Lung (tissue), 12 donors: ENCODE measurements around the gene RGP1. TPM values are rescaled to one million over a fixed set of nuclear protein-coding genes. Genes with fewer than 3 reads are reported as not detected.

Experiments
- ATAC-seq: fragments of 200-7000 bp; cut with Tn5 transposase; one replicate; pipeline ENCODE4 v1.9.1; 2020; ENCODE audit warnings: moderate number of reproducible peaks; ENCODE audit not compliant: insufficient read depth, low FRiP score
- DNase-seq, 3 donors: peaks; one replicate each; pipeline ENCODE4 v3.0.0-alpha.2; 2013 to 2017
- H3K27ac ChIP-seq, 2 donors: one replicate each; pipeline ENCODE4 v1.5.1; 2013; ENCODE audit warnings: mild to moderate bottlenecking in 2 of 2, moderate library complexity in 2 of 2, control low read depth in 1 of 2, inconsistent platforms in 1 of 2, low read depth in 1 of 2, low read length in 1 of 2
- H3K27me3 ChIP-seq, 3 donors: one replicate each; pipeline ENCODE4 v1.5.1; 2013; ENCODE audit warnings: low read length in 2 of 3; ENCODE audit not compliant: control insufficient read depth in 3 of 3, insufficient read depth in 3 of 3
- H3K36me3 ChIP-seq, 4 donors: one replicate each; pipeline ENCODE4 v1.5.1; 2013; ENCODE audit warnings: low read length in 4 of 4, mild to moderate bottlenecking in 1 of 4, moderate library complexity in 1 of 4; ENCODE audit not compliant: control insufficient read depth in 4 of 4, insufficient read depth in 4 of 4
- H3K4me1 ChIP-seq, 5 donors: one replicate each; pipeline ENCODE4 v1.5.1; 2013; ENCODE audit warnings: low read length in 5 of 5, mild to moderate bottlenecking in 2 of 5, moderate library complexity in 1 of 5; ENCODE audit not compliant: control insufficient read depth in 5 of 5, insufficient read depth in 5 of 5
- H3K4me3 ChIP-seq: one replicate; pipeline ENCODE4 v1.5.1; 2013; ENCODE audit warnings: mild to moderate bottlenecking, control low read depth, moderate library complexity
- H3K9ac ChIP-seq, 2 donors: one replicate each; pipeline ENCODE4 v1.5.1; 2013; ENCODE audit warnings: low read length in 2 of 2, control low read depth in 1 of 2; ENCODE audit not compliant: insufficient read depth in 1 of 2
- H3K9me3 ChIP-seq, 4 donors: one replicate each; pipeline ENCODE4 v1.5.1; 2013; ENCODE audit warnings: low read length in 3 of 4, mild to moderate bottlenecking in 1 of 4, moderate library complexity in 1 of 4; ENCODE audit not compliant: control insufficient read depth in 4 of 4, insufficient read depth in 3 of 4
- CTCF ChIP-seq: IDR thresholded peaks from 2 replicates; pipeline ENCODE4 v1.5.1; 2012; ENCODE audit warnings: mild to moderate bottlenecking; ENCODE audit errors: control extremely low read depth, extremely low read depth
- WGBS, 2 donors: extraction: QIAGEN DNeasy Blood & Tissue Kit; methylation state at CpG; one replicate each; pipeline ENCODE4 v1.1.7; 2013; 5-methylcytosine and 5-hydroxymethylcytosine counted together
- polyA plus RNA-seq, 2 donors: library from polyadenylated mRNA; stranded (reverse); fragments of 200-250 nt; gene quantifications; one replicate each; pipeline ENCODE4 v1.2.1, GENCODE V29; 2013
- total RNA-seq, 2 donors: library from RNA; depleted of rRNA in 1 of 2; stranded (reverse); fragments of >200 nt in 1 of 2; gene quantifications; one replicate each; pipeline ENCODE4 v1.2.1, GENCODE V29; 2014 to 2021
- donor health status: control.
- donor health status: control.
- donor health status: Bipolar disorder and iron deficiency.
- donor health status: healthy.
- donor health status: DM: yes; HTN: yes; CAD: no.

Gene RGP1
- total and polyA plus RNA-seq, 4 donors, result 11.7 to 33.2 (median 12.9) TPM

DNA sequence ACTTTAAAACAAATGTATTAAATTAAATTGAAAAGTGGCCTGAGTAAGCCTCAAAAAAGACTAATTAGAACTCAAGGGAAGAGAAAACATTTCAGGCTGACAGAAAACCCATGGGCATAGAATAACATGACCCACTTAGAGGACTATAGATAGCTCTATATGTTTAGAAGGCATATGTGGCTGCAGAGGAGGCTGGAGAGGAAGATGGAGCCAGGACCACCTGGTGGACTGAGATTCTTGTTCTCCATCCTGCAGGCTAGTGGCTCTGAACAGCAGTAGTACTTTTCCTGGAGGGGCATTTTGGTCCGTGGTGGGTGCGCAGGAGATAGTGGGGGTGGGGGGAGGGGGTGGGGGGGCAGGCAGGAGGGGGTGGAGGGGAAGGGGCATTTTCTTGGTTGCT, 32.0 kb downstream of the RGP1 start:
- H3K9me3 ChIP-seq, result no peaks in the 10 kb centered on the region
- DNase-seq (no peak), ATAC-seq (no peak)
- no peaks in the 10 kb centered on the region for H3K27me3 ChIP-seq
- 61 to 88% methylated on average over 2 of the region's 2 CpGs for WGBS, 2 donors
- H3K4me3 ChIP-seq, result no peak overlapping the region
- peaks cover 0 to 4% (median under 1%) of the 10 kb centered on the region in 4 donors for H3K36me3 ChIP-seq
- no peaks in the 10 kb centered on the region for H3K4me1 ChIP-seq
- H3K27ac ChIP-seq, result no peak overlapping the region
- H3K9ac ChIP-seq, result no peak overlapping the region
- no peak for TF ChIP-seq CTCF

DNA sequence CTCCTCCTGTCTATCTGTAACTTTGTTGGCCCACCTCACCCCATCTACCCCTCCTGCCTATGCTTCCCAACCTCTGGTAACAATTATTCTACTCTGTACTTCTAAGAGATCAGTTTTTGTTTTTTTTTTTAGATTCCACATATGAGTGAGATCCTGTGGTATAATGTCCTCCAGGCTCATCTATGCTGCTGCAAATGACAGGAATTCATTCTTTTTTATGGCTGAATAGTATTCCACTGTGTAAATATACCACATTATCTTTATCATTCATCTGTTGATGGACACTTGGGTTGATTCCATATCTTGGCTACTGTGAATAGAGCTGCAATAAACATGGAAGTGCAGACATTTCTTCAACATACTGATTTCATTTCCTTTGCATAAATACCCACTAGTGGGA, 34.3 kb downstream of the RGP1 start:
- Histone ChIP-seq H3K4me3 (no peak overlapping the region), H3K27ac (no peak overlapping the region), H3K9me3 (no peaks in the 10 kb centered on the region), H3K9ac (no peak overlapping the region), H3K4me1 (no peaks in the 10 kb centered on the region), H3K36me3 (peaks cover 0 to 4% (median under 1%) of the 10 kb centered on the region in 4 donors), H3K27me3 (no peaks in the 10 kb centered on the region)
- TF ChIP-seq CTCF, result no peak
- no peak for ATAC-seq
- DNase-seq, result no peak

- Histone ChIP-seq H3K9me3 (no peaks in the 10 kb centered on the region), H3K36me3 (peaks cover 0 to 4% (median 0%) of the 10 kb centered on the region in 4 donors), H3K27me3 (no peaks in the 10 kb centered on the region), H3K4me1 (peaks cover 0 to 32% (median 14%) of the 10 kb centered on the region in 5 donors), H3K27ac (no peak overlapping the region), H3K9ac (no peak overlapping the region), H3K4me3 (no peak overlapping the region)
- no peak for TF ChIP-seq CTCF
- DNase-seq, result no peak
- no peak for ATAC-seq
- WGBS, 2 donors, result 98 to 99% methylated on average over 2 of the region's 2 CpGs
These were observed 40.5 kb downstream of the RGP1 start for GRCh38 chr9:35789541-35789940.

DNA sequence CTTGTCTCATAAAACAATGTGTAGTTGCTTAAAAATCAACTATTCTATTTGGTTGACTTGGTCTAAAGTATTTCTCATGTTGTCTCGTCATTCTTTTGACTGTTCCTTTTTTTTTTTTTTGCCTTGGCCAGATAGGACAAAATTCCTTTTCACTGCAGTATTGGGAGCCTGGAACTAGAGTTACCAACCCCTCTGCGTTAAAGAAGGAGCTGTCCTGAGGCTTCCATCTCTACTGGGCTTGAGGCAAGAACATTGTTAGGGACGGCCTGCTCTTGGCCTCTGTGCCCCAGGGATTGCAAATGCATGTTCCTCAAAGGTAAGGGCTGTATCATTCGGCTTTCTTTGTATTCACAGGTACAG, 40.9 kb downstream of the RGP1 start:
- WGBS, 2 donors, result 38 to 53% methylated on average over 4 of the region's 4 CpGs
- ATAC-seq, result no peak
- Histone ChIP-seq H3K9me3 (no peaks in the 10 kb centered on the region), H3K4me3 (no peak overlapping the region), H3K27ac (no peak overlapping the region), H3K9ac (no peak overlapping the region), H3K27me3 (no peaks in the 10 kb centered on the region), H3K36me3 (peaks cover 0 to 3% (median 0%) of the 10 kb centered on the region in 4 donors), H3K4me1 (peaks cover 0 to 34% (median 14%) of the 10 kb centered on the region in 5 donors)
- TF ChIP-seq CTCF, result no peak
- DNase-seq, result no peak
